ENCODE data around the gene G0S2.

The G0S2 gene

DNA sequence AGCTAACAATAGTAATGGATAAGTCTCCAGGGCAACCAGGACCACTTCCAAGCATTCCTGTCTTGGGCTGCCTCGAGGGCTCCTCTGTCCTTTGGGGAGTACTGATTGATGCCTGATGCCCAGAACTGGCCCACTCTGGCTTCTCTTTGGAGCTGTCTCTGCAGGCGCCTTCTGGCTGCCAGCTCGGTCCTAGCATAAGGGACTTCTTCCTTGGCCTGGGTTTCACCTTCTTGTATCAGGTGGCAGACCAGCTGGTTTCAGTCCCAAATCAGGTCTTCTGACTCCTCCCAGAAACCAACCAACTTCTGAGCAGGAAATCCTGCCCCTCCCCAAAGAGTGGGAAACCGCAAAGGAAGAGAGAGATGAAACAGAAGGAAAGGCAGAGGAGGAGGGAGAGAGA, 10.6 kb downstream of the G0S2 start:
- no peak overlapping the region for H3K4me3 ChIP-seq (replicated peaks; ENCODE audit: insufficient read depth, low read length)
- TF ChIP-seq, protein P1, sequence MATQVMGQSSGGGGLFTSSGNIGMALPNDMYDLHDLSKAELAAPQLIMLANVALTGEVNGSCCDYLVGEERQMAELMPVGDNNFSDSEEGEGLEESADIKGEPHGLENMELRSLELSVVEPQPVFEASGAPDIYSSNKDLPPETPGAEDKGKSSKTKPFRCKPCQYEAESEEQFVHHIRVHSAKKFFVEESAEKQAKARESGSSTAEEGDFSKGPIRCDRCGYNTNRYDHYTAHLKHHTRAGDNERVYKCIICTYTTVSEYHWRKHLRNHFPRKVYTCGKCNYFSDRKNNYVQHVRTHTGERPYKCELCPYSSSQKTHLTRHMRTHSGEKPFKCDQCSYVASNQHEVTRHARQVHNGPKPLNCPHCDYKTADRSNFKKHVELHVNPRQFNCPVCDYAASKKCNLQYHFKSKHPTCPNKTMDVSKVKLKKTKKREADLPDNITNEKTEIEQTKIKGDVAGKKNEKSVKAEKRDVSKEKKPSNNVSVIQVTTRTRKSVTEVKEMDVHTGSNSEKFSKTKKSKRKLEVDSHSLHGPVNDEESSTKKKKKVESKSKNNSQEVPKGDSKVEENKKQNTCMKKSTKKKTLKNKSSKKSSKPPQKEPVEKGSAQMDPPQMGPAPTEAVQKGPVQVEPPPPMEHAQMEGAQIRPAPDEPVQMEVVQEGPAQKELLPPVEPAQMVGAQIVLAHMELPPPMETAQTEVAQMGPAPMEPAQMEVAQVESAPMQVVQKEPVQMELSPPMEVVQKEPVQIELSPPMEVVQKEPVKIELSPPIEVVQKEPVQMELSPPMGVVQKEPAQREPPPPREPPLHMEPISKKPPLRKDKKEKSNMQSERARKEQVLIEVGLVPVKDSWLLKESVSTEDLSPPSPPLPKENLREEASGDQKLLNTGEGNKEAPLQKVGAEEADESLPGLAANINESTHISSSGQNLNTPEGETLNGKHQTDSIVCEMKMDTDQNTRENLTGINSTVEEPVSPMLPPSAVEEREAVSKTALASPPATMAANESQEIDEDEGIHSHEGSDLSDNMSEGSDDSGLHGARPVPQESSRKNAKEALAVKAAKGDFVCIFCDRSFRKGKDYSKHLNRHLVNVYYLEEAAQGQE (IDR thresholded peaks at IDR 0.05; ENCODE audit: insufficient replicate concordance, low read depth): no peak
- TF ChIP-seq GABPA (IDR thresholded peaks at IDR 0.05; ENCODE audit: low read depth): no peak
- no peak for TF ChIP-seq POLR2AphosphoS5 (IDR thresholded peaks at IDR 0.05; ENCODE audit: low read depth)
- no peak for TF ChIP-seq SPI1 (IDR thresholded peaks at IDR 0.05; ENCODE audit: borderline replicate concordance, low read depth)
- TF ChIP-seq, protein P2, sequence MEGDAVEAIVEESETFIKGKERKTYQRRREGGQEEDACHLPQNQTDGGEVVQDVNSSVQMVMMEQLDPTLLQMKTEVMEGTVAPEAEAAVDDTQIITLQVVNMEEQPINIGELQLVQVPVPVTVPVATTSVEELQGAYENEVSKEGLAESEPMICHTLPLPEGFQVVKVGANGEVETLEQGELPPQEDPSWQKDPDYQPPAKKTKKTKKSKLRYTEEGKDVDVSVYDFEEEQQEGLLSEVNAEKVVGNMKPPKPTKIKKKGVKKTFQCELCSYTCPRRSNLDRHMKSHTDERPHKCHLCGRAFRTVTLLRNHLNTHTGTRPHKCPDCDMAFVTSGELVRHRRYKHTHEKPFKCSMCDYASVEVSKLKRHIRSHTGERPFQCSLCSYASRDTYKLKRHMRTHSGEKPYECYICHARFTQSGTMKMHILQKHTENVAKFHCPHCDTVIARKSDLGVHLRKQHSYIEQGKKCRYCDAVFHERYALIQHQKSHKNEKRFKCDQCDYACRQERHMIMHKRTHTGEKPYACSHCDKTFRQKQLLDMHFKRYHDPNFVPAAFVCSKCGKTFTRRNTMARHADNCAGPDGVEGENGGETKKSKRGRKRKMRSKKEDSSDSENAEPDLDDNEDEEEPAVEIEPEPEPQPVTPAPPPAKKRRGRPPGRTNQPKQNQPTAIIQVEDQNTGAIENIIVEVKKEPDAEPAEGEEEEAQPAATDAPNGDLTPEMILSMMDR (IDR thresholded peaks at IDR 0.05; ENCODE audit: insufficient read depth, low read length): no peak
- H3K27ac ChIP-seq (replicated peaks): no peak overlapping the region
- DNase-seq (ENCODE audit: low read depth in 1 of 2, low spot score in 1 of 2): no peak
- peaks cover 12% of the 10 kb centered on the region for H3K27me3 ChIP-seq (ENCODE audit: insufficient read depth, poor library complexity, severe bottlenecking)

DNA sequence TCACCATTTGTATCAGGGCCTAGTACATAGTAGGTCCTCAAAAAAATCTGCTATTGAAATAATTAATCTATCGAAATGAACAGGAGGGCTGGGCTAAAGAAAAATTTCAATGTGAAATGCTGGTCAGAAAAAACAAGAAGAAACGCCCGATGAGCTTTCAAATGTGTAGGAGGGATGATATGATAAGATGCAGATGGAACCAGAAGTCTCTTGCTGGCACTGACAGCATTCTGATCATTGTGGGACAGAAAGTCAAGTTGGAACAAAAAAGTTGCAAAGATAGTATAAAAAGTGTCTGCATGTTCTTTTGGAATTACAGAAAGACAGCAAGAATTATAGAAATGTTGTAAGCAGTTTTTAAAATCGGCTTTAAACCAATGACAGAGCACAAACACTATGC, 11.1 kb downstream of the G0S2 start:
- H3K27me3 ChIP-seq (ENCODE audit: insufficient read depth, poor library complexity, severe bottlenecking): peaks cover 8% of the 10 kb centered on the region
- H3K27ac ChIP-seq (replicated peaks): no peak overlapping the region
- no peak overlapping the region for H3K4me3 ChIP-seq (replicated peaks; ENCODE audit: insufficient read depth, low read length)
- DNase-seq (ENCODE audit: low read depth in 1 of 2, low spot score in 1 of 2): no peak
- TF ChIP-seq GABPA (IDR thresholded peaks at IDR 0.05; ENCODE audit: low read depth) (no peak), SPI1 (IDR thresholded peaks at IDR 0.05; ENCODE audit: borderline replicate concordance, low read depth) (no peak), POLR2AphosphoS5 (IDR thresholded peaks at IDR 0.05; ENCODE audit: low read depth) (no peak)
- TF ChIP-seq, protein P1 (IDR thresholded peaks at IDR 0.05; ENCODE audit: insufficient replicate concordance, low read depth): no peak
- TF ChIP-seq, protein P2 (IDR thresholded peaks at IDR 0.05; ENCODE audit: insufficient read depth, low read length): no peak

DNA sequence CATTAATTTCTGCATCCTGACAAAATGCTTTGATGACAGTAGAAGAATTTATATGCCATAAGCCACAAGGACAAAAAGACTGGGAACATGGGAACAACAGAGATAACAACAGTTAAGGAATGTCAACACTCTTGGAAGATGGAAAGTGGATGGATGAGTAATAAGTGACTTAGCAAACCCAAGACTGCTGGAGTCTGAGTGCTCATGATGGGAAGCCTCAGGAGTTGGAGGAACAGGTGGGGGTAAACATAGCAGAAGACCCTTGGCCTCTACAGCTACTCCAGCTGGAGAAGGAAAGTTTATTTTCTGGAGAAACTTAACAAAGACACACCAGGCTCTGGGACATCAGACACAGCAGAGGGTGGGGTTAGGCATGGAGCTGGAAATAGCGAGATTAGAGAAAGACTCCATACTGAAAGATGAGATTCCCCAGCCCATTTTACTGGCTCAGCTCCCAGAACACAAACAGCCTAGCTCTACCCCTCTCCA, 13.6 kb downstream of the G0S2 start:
- Histone ChIP-seq H3K4me3 (replicated peaks; ENCODE audit: insufficient read depth, low read length) (no peak overlapping the region), H3K27ac (replicated peaks) (no peak overlapping the region), H3K27me3 (ENCODE audit: insufficient read depth, poor library complexity, severe bottlenecking) (peaks cover 6% of the 10 kb centered on the region)
- TF ChIP-seq, protein P2 (IDR thresholded peaks at IDR 0.05; ENCODE audit: insufficient read depth, low read length): no peak
- TF ChIP-seq SPI1 (IDR thresholded peaks at IDR 0.05; ENCODE audit: borderline replicate concordance, low read depth) (no peak), POLR2AphosphoS5 (IDR thresholded peaks at IDR 0.05; ENCODE audit: low read depth) (no peak), GABPA (IDR thresholded peaks at IDR 0.05; ENCODE audit: low read depth) (no peak)
- TF ChIP-seq, protein P1 (IDR thresholded peaks at IDR 0.05; ENCODE audit: insufficient replicate concordance, low read depth): no peak
- no peak for DNase-seq (ENCODE audit: low read depth in 1 of 2, low spot score in 1 of 2)

All from HL-60 (cell line).